ENCODE data around the gene CATSPER1.
A peak's percentile ranks its signal among the peaks of the same experiment; 100 is the strongest.

DNA sequence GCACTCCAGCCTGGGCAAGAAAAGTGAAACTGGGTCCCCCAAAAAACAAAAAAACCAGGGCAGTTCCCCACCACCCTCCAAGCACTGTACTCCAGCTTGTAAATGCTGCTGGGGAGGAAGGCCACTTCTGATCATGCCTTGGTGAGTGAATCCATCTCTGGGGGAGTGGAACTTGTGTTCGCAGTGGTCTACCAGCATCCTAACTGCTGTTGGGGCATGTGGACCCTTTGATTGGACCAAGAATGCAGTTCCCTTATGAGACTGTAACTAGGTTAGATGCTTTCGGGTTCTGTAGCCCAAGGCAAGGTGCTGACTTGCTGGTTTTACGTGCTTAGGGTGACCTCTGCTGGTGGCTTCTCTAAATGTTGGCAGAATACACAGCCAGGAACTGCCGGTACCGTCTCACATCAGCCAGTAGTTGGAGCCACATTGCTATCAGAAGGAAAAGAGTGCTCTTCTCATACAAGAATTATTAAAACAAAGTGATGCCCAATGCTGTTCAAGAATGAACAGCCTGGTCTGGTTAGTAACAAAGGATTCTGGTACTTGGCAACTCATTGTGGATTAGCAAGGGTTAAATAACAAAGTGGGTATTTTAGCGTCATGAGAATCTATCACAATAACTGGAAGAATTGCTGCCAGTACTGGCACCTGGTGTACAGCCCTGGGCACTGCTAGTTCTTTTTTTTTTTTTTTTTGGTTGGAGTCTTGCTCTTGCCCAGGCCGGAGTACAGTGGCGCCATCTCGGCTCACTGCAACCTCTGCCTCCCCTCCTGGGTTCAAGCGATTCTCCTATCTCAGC is 37.3 kb downstream of the CATSPER1 start:
- TF ChIP-seq, protein P1, sequence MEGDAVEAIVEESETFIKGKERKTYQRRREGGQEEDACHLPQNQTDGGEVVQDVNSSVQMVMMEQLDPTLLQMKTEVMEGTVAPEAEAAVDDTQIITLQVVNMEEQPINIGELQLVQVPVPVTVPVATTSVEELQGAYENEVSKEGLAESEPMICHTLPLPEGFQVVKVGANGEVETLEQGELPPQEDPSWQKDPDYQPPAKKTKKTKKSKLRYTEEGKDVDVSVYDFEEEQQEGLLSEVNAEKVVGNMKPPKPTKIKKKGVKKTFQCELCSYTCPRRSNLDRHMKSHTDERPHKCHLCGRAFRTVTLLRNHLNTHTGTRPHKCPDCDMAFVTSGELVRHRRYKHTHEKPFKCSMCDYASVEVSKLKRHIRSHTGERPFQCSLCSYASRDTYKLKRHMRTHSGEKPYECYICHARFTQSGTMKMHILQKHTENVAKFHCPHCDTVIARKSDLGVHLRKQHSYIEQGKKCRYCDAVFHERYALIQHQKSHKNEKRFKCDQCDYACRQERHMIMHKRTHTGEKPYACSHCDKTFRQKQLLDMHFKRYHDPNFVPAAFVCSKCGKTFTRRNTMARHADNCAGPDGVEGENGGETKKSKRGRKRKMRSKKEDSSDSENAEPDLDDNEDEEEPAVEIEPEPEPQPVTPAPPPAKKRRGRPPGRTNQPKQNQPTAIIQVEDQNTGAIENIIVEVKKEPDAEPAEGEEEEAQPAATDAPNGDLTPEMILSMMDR (IDR thresholded peaks at IDR 0.05; ENCODE audit: control extremely low read depth in 1 of 3, insufficient read depth in 1 of 3, low read depth in 1 of 3, low read length in 3 of 3) = peak; percentile 79 to 99 (median 99)
- no peak for TF ChIP-seq CREB1 (IDR thresholded peaks at IDR 0.05)
- no peak for TF ChIP-seq MAFK (IDR thresholded peaks at IDR 0.05; ENCODE audit: low read depth, low read length)
- no peak for TF ChIP-seq SUZ12 (IDR thresholded peaks at IDR 0.05; ENCODE audit: low read length)
- no peak for TF ChIP-seq JUND (IDR thresholded peaks at IDR 0.05; ENCODE audit: low read length)
- no peak for TF ChIP-seq POLR2AphosphoS5 (IDR thresholded peaks at IDR 0.05; ENCODE audit: low read depth, low read length)
- TF ChIP-seq, protein P2, sequence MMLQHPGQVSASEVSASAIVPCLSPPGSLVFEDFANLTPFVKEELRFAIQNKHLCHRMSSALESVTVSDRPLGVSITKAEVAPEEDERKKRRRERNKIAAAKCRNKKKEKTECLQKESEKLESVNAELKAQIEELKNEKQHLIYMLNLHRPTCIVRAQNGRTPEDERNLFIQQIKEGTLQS (IDR thresholded peaks at IDR 0.05; ENCODE audit: insufficient read depth, low read depth, low read length) = no peak
- no peak for TF ChIP-seq EZH2 (IDR thresholded peaks at IDR 0.05; ENCODE audit: low read depth, low read length, severe bottlenecking)
- no peak for TF ChIP-seq CEBPB (IDR thresholded peaks at IDR 0.05; ENCODE audit: low read depth, low read length)
